ENCODE measurements around the gene CNOT6. TPM values are rescaled to one million over a fixed set of nuclear protein-coding genes. Genes with fewer than 3 reads are reported as not detected.

CNOT6 gene
- total RNA-seq, 3 donors from 2014 or later: 9.8 to 26.2 (median 19.0) TPM

DNA sequence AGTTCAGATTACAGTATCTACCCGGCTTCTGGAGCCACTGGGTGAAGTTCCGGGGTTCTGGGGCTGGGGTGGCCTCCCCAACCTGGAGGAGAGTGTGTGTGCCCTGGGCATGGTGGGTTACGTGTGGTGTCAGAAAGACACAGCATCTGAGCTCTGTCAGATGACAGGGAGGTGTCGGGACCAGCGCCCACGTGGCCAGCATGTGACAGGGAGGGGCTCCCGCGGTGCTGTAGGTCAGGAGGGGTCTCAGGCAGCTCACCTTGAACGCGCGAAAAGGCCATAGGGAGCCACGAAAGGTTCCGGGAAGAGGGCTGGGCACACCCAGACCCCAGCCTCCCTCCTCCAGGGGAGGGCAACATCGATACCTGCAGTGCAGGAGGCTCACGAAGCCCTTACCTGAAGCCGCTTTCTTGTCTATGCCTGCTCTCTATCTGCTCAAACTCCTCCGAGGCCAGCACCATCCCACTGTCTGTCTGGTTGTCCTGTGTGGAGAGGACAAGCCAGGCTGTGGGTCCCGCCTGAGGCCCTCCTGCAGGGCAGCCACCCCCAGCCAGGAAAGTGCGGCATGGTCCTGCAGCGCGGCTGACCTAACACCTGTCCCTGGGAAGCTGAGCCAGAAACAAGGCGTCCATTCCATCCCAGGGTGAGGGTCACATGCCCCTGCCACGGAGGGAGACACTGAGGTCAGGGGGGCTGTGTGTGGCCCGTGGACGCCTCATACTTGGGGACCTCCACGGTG is 114.6 kb downstream of the CNOT6 start:
- no peak overlapping the region for H3K27ac ChIP-seq
- no peak for DNase-seq (ENCODE audit: low spot score in 2 of 2)

GRCh38 chr5:180609386-180609785 is 115.2 kb downstream of the CNOT6 start:
- DNase-seq (ENCODE audit: low spot score in 2 of 2): no peak
- Histone ChIP-seq H3K27me3 (no peaks in the 10 kb centered on the region), H3K4me1 (no peaks in the 10 kb centered on the region), H3K27ac (no peak overlapping the region), H3K36me3 (no peaks in the 10 kb centered on the region), H3K4me3 (no peak overlapping the region), H3K9me3 (no peaks in the 10 kb centered on the region)
- intact Hi-C loops (cut with DNase I; ENCODE audit: low total_unique reads): no loop called here
- TF ChIP-seq POLR2A (IDR thresholded peaks at IDR 0.05): no peak
- TF ChIP-seq POLR2AphosphoS5 (IDR thresholded peaks at IDR 0.05): no peak
- no peak for TF ChIP-seq CTCF (IDR thresholded peaks at IDR 0.05)

More for the DNA sequence above, 114.6 kb downstream of the CNOT6 start:
- TF ChIP-seq POLR2A (IDR thresholded peaks at IDR 0.05) (no peak), CTCF (IDR thresholded peaks at IDR 0.05) (no peak)
- H3K4me3 ChIP-seq: no peak overlapping the region
- no peaks in the 10 kb centered on the region for H3K4me1 ChIP-seq
- intact Hi-C loops (cut with DNase I; ENCODE audit: low total_unique reads): no loop called here
- H3K9me3 ChIP-seq: no peaks in the 10 kb centered on the region
- H3K27me3 ChIP-seq: no peaks in the 10 kb centered on the region
- H3K36me3 ChIP-seq: no peaks in the 10 kb centered on the region

- DNase-seq (ENCODE audit: low spot score in 2 of 2): no peak
- H3K9me3 ChIP-seq: no peaks in the 10 kb centered on the region
- TF ChIP-seq POLR2AphosphoS5 (IDR thresholded peaks at IDR 0.05) (no peak), CTCF (IDR thresholded peaks at IDR 0.05) (no peak), POLR2A (IDR thresholded peaks at IDR 0.05) (no peak)
- intact Hi-C loops (cut with DNase I; ENCODE audit: low total_unique reads): no loop called here
- no peak overlapping the region for H3K4me3 ChIP-seq
- no peaks in the 10 kb centered on the region for H3K36me3 ChIP-seq
- H3K4me1 ChIP-seq: no peaks in the 10 kb centered on the region
- H3K27me3 ChIP-seq: no peaks in the 10 kb centered on the region
- H3K27ac ChIP-seq: no peak overlapping the region
These were observed 115.8 kb downstream of the CNOT6 start for GRCh38 chr5:180609817-180610550.

GRCh38 chr5:180611140-180611850 is 117.1 kb downstream of the CNOT6 start:
- H3K9me3 ChIP-seq: no peaks in the 10 kb centered on the region
- no peak overlapping the region for H3K27ac ChIP-seq
- no peaks in the 10 kb centered on the region for H3K27me3 ChIP-seq
- intact Hi-C loops (cut with DNase I; ENCODE audit: low total_unique reads): no loop called here
- no peaks in the 10 kb centered on the region for H3K4me1 ChIP-seq
- H3K4me3 ChIP-seq: no peak overlapping the region
- H3K36me3 ChIP-seq: no peaks in the 10 kb centered on the region
- no peak for DNase-seq (ENCODE audit: low spot score in 2 of 2)
- TF ChIP-seq POLR2A (IDR thresholded peaks at IDR 0.05): no peak
- TF ChIP-seq CTCF (IDR thresholded peaks at IDR 0.05): no peak
- no peak for TF ChIP-seq POLR2AphosphoS5 (IDR thresholded peaks at IDR 0.05)

DNA sequence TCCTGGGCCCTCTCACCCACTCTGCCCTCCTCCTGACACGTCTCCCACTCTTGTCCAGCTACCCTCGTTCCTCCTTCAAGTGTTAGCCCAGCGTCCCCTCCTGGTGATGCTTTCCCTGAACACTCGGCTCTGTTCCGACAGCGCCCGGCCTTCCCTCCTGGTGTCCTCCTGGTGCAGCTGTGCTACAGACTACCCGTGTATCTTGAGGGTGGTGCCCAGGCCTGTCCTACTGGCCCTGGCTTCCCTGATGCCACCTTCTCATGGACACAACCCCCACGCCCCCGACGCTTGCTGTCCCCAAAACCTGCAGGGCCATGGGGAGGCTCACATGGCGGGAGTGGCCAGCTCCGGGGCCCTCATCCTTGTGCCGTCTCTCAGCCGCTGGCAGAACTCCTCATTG is 118.5 kb downstream of the CNOT6 start:
- Histone ChIP-seq H3K27ac (no peak overlapping the region), H3K36me3 (no peaks in the 10 kb centered on the region), H3K4me3 (no peak overlapping the region), H3K27me3 (no peaks in the 10 kb centered on the region), H3K9me3 (no peaks in the 10 kb centered on the region), H3K4me1 (no peaks in the 10 kb centered on the region)
- no peak for TF ChIP-seq CTCF (IDR thresholded peaks at IDR 0.05)
- TF ChIP-seq POLR2A (IDR thresholded peaks at IDR 0.05): no peak
- TF ChIP-seq POLR2AphosphoS5 (IDR thresholded peaks at IDR 0.05): no peak
- intact Hi-C loops (cut with DNase I; ENCODE audit: low total_unique reads): no loop called here
- DNase-seq (ENCODE audit: low spot score in 2 of 2): no peak
